Mesendoderm (in vitro differentiated cells): ENCODE data around the gene PKLR.
"Not testable (repeated sequence)": the region's sequence is repeated elsewhere in the genome, so short reads cannot be mapped to it uniquely, and the experiment has no call there.

Experiments
- DNase-seq: peaks from one replicate; pipeline ENCODE4 v3.0.0; 2013
- H2AK5ac ChIP-seq: 2 replicates; pipeline ENCODE4 v1.6.1; 2013; ENCODE audit warnings: low read length, inconsistent platforms
- H2BK120ac ChIP-seq: 2 replicates; pipeline ENCODE4 v1.6.1; 2013; ENCODE audit warnings: low read depth, mild to moderate bottlenecking, low read length, moderate library complexity, mixed read lengths
- H2BK15ac ChIP-seq: replicated peaks from 2 replicates; pipeline ENCODE4 v1.6.1; 2013; ENCODE audit warnings: low read depth, mild to moderate bottlenecking, moderate library complexity
- H2BK5ac ChIP-seq: 2 replicates; pipeline ENCODE4 v1.6.1; 2013; ENCODE audit warnings: low read length, inconsistent platforms
- H3K18ac ChIP-seq: 2 replicates; pipeline ENCODE4 v1.6.1; 2013; ENCODE audit warnings: mild to moderate bottlenecking, low read length, mixed read lengths
- H3K23ac ChIP-seq: one replicate; pipeline ENCODE4 v1.6.1; 2013; ENCODE audit warnings: low read length
- H3K27ac ChIP-seq: 2 replicates; pipeline ENCODE4 v1.5.1; 2013; ENCODE audit warnings: low read depth, mild to moderate bottlenecking, inconsistent platforms, low read length, moderate library complexity
- H3K27me3 ChIP-seq: 2 replicates; pipeline ENCODE4 v1.6.1; 2013; ENCODE audit warnings: low read length, control low read depth, mild to moderate bottlenecking, inconsistent platforms; ENCODE audit not compliant: insufficient read depth, poor library complexity
- H3K36me3 ChIP-seq: 2 replicates; pipeline ENCODE4 v1.6.1; 2013; ENCODE audit warnings: low read length, inconsistent platforms; ENCODE audit not compliant: control insufficient read depth, insufficient read depth
- H3K4ac ChIP-seq: one replicate; pipeline ENCODE4 v1.6.1; 2013; ENCODE audit warnings: low read depth, mild to moderate bottlenecking, low read length, moderate library complexity
- H3K4me1 ChIP-seq: 2 replicates; pipeline ENCODE4 v1.6.1; 2013; ENCODE audit warnings: low read depth, low read length, inconsistent platforms; ENCODE audit not compliant: control insufficient read depth
- H3K4me2 ChIP-seq: 2 replicates; pipeline ENCODE4 v1.6.1; 2013; ENCODE audit warnings: low read length
- H3K4me3 ChIP-seq: 2 replicates; pipeline ENCODE4 v1.5.1; 2013; ENCODE audit warnings: mild to moderate bottlenecking, low read length
- H3K56ac ChIP-seq: one replicate; pipeline ENCODE4 v1.6.1; 2013; ENCODE audit warnings: low read length
- H3K79me1 ChIP-seq: 2 replicates; pipeline ENCODE4 v1.6.1; 2013; ENCODE audit warnings: low read length, inconsistent platforms
- H3K79me2 ChIP-seq: 2 replicates; pipeline ENCODE4 v1.6.1; 2013; ENCODE audit warnings: mild to moderate bottlenecking, low read length; ENCODE audit not compliant: control insufficient read depth, insufficient read depth
- H3K9ac ChIP-seq: 2 replicates; pipeline ENCODE4 v1.6.1; 2013; ENCODE audit warnings: low read length, inconsistent platforms
- H4K5ac ChIP-seq: one replicate; pipeline ENCODE4 v1.6.1; 2013; ENCODE audit warnings: low read length
- H4K8ac ChIP-seq: one replicate; pipeline ENCODE4 v1.6.1; 2013; ENCODE audit warnings: low read depth, mild to moderate bottlenecking, control low read depth, low read length, moderate library complexity
- WGBS: extraction: QIAGEN DNeasy Blood & Tissue Kit; methylation state at CpG from one replicate; pipeline ENCODE4 v1.1.7; 2013; ENCODE audit warnings: low lambda C conversion rate, missing lambda C conversion rate; ENCODE audit not compliant: insufficient coverage; ENCODE audit errors: extremely low coverage; 5-methylcytosine and 5-hydroxymethylcytosine counted together

The PKLR gene

GRCh38 chr1:155246796-155247195, 54.4 kb downstream of the PKLR start:
- DNase-seq, H3K4me2 ChIP-seq, H3K9ac ChIP-seq, H2BK5ac ChIP-seq, H3K36me3 ChIP-seq, H3K27me3 ChIP-seq, H4K5ac ChIP-seq, H3K4ac ChIP-seq, H3K23ac ChIP-seq, H3K4me3 ChIP-seq, H2BK120ac ChIP-seq, H3K79me1 ChIP-seq, H3K4me1 ChIP-seq, H2BK15ac ChIP-seq, H4K8ac ChIP-seq, H3K56ac ChIP-seq, H3K27ac ChIP-seq, H3K79me2 ChIP-seq, H2AK5ac ChIP-seq, H3K18ac ChIP-seq: not testable (repeated sequence)
- no CpG with 5 or more reads among the region's 3 CpGs for WGBS

DNA sequence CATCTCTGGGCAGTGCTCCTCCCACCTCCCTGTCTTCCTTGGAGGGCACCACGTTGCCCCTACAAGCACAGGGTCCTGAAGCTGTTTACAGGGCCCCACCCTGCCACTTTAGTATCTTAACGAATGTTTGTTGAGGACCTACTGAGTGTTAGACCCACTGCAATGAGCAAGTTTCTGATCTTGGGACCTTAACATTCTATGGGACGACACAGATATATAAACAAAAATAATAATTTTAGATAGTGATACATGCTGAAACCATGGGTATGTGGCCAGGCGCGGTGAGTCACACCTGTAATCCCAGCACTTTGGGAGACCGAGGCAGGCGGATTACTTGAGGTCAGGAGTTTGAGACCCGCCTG, 56.1 kb downstream of the PKLR start:
- no peak overlapping the region for H3K23ac ChIP-seq
- peak overlapping the region; percentile 53 for H3K27ac ChIP-seq
- H3K9ac ChIP-seq = peak overlapping the region; percentile 87
- H3K56ac ChIP-seq = peak overlapping the region; percentile 95
- H3K4me2 ChIP-seq = peak overlapping the region; percentile 66
- no peak overlapping the region for H2BK15ac ChIP-seq
- no peaks in the 10 kb centered on the region for H3K36me3 ChIP-seq
- no peaks in the 10 kb centered on the region for H3K27me3 ChIP-seq
- WGBS = no CpG with 5 or more reads among the region's 8 CpGs
- H3K4me3 ChIP-seq = no peak overlapping the region
- H3K79me2 ChIP-seq = no peaks in the 10 kb centered on the region
- H4K8ac ChIP-seq = no peak overlapping the region
- DNase-seq = no peak
- peaks cover 2% of the 10 kb centered on the region for H3K4me1 ChIP-seq
- no peak overlapping the region for H2AK5ac ChIP-seq
- no peaks in the 10 kb centered on the region for H3K79me1 ChIP-seq
- peak overlapping the region; percentile 69 for H3K18ac ChIP-seq
- H4K5ac ChIP-seq = no peak overlapping the region
- H2BK5ac ChIP-seq = peak overlapping the region; percentile 84
- no peak overlapping the region for H2BK120ac ChIP-seq
- H3K4ac ChIP-seq = peak overlapping the region; percentile 70

- H3K36me3 ChIP-seq = no peaks in the 10 kb centered on the region
- H2BK5ac ChIP-seq = peak overlapping the region; percentile 84
- peak overlapping the region; percentile 69 for H3K18ac ChIP-seq
- peak overlapping the region; percentile 76 for H3K4ac ChIP-seq
- H3K4me3 ChIP-seq = peak overlapping the region; percentile 58
- peak; percentile 100 for DNase-seq
- H3K27me3 ChIP-seq = no peaks in the 10 kb centered on the region
- peak overlapping the region; percentile 87 for H3K9ac ChIP-seq
- peak overlapping the region; percentile 53 for H3K27ac ChIP-seq
- no peaks in the 10 kb centered on the region for H3K79me2 ChIP-seq
- peak overlapping the region; percentile 66 for H3K4me2 ChIP-seq
- H3K56ac ChIP-seq = peak overlapping the region; percentile 95
- WGBS = no CpG with 5 or more reads among the region's 53 CpGs
- H3K79me1 ChIP-seq = no peaks in the 10 kb centered on the region
- no peak overlapping the region for H2BK120ac ChIP-seq
- no peak overlapping the region for H4K8ac ChIP-seq
- H4K5ac ChIP-seq = no peak overlapping the region
- no peak overlapping the region for H2BK15ac ChIP-seq
- peak overlapping the region; percentile 66 for H3K23ac ChIP-seq
- no peak overlapping the region for H2AK5ac ChIP-seq
- H3K4me1 ChIP-seq = no peaks in the 10 kb centered on the region
These were observed 56.7 kb downstream of the PKLR start for GRCh38 chr1:155244368-155245162.

DNA sequence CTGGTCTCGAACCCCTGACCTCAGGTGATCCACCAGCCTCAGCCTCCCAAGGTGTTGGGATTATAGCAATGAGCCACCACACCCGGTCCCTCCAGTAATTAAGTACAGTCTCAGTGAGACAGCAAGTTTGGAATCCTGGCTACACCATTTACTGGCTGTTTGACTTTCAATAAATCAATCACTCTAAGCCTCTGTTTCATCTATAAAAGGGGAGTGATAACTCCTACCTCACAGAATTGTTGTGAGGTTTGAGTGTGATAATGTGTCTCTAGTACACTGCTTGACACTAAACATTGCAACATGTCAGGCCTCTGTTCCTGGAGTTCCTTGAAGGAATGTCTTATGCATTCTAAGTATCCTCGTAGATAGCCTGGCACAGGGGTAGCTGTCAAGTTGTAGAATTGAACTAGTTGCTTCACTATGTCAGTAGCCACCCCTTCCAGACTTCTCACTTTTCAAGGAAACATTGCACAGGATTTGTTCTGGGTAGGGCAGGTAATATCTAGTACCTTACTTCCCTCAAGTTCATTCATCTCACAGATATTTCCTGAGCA, 58.4 kb downstream of the PKLR start:
- Histone ChIP-seq H3K27ac (no peak overlapping the region), H3K4me2 (no peak overlapping the region), H3K23ac (no peak overlapping the region), H3K27me3 (no peaks in the 10 kb centered on the region), H3K79me1 (no peaks in the 10 kb centered on the region), H3K18ac (no peak overlapping the region), H3K4me3 (no peak overlapping the region), H3K79me2 (no peaks in the 10 kb centered on the region), H2BK120ac (no peak overlapping the region), H3K56ac (peak overlapping the region; percentile 85), H2BK15ac (no peak overlapping the region), H3K4ac (no peak overlapping the region), H2AK5ac (no peak overlapping the region), H4K5ac (no peak overlapping the region), H3K9ac (peak overlapping the region; percentile 3), H4K8ac (no peak overlapping the region), H2BK5ac (no peak overlapping the region), H3K36me3 (no peaks in the 10 kb centered on the region), H3K4me1 (no peaks in the 10 kb centered on the region)
- no peak for DNase-seq
- WGBS = no CpG with 5 or more reads among the region's 3 CpGs

GRCh38 chr1:155241841-155242264, 59.4 kb downstream of the PKLR start:
- Histone ChIP-seq H2BK15ac (no peak overlapping the region), H3K79me2 (no peaks in the 10 kb centered on the region), H3K36me3 (no peaks in the 10 kb centered on the region), H2BK5ac (no peak overlapping the region), H4K5ac (no peak overlapping the region), H3K4ac (no peak overlapping the region), H2BK120ac (no peak overlapping the region), H3K4me2 (no peak overlapping the region), H3K4me1 (no peaks in the 10 kb centered on the region), H3K79me1 (no peaks in the 10 kb centered on the region), H3K27me3 (no peaks in the 10 kb centered on the region), H3K9ac (no peak overlapping the region), H3K27ac (no peak overlapping the region), H2AK5ac (peak overlapping the region; percentile 85), H3K4me3 (no peak overlapping the region), H3K23ac (no peak overlapping the region), H4K8ac (no peak overlapping the region), H3K56ac (peak overlapping the region; percentile 42), H3K18ac (no peak overlapping the region)
- DNase-seq = no peak
- no CpG with 5 or more reads among the region's 4 CpGs for WGBS
